HepG2 (cell line): ENCODE measurements around the gene PTK7. TPM values are rescaled to one million over a fixed set of nuclear protein-coding genes. Genes with fewer than 3 reads are reported as not detected.

ENCODE experiments used
- ATAC-seq: fragments of 200-7000 bp; cut with Tn5 transposase; 3 replicates; pipeline ENCODE4 v1.9.1; 2020; ENCODE audit warnings: mild to moderate bottlenecking, moderate library complexity
- BruUV-seq: library from RNA; stranded (reverse); fragments of 400-500 nt; replicated peaks from 2 replicates; lab custom pipeline; 2021; lab: Mats Ljungman, UMichigan
- CTCF ChIA-PET: fragments of 300-600 bp; formaldehyde crosslinking; extraction: SDS; loops from one replicate; lab custom pipeline; 2021; ENCODE audit warnings: low total read pairs, inconsistent platforms, low intra/inter-chr PET ratio; lab: Yijun Ruan, JAX
- POLR2A ChIA-PET: fragments of 350-600 bp; sonication (Branson Sonifier 250); formaldehyde crosslinking; loops from one replicate; lab custom pipeline; 2020; ENCODE audit warnings: antibody characterized with exemption, inconsistent platforms; lab: Yijun Ruan, JAX
- DNase-seq: peaks from one replicate; pipeline ENCODE4 v3.0.0-alpha.2; 2015; ENCODE audit warnings: low spot score
- FAIRE-seq: peaks from 3 replicates; lab custom pipeline; 2011; peaks lifted over from hg19 to GRCh38; lab: Jason Lieb, UNC
- H2AFZ ChIP-seq: one replicate; pipeline ENCODE4 v1.6.1; 2011; ENCODE audit warnings: low read length, inconsistent platforms
- H3K27ac ChIP-seq: fragments of 300-600 bp; 3 replicates; pipeline ENCODE4 v1.8.0; 2011; ENCODE audit warnings: mixed run types, mild to moderate bottlenecking, mixed read lengths, low read length, inconsistent platforms; ENCODE audit not compliant: insufficient read depth; ENCODE audit errors: extremely low read length
- H3K27me3 ChIP-seq, 2 experiments: fragments of 200-600 bp in 1 of 2; 2 replicates in 1 of 2; 3 replicates in 1 of 2; pipeline versions ENCODE4 v1.6.0 to v1.8.0; 2011; ENCODE audit warnings: low read length in 2 of 2, mild to moderate bottlenecking in 2 of 2, moderate library complexity in 2 of 2, inconsistent platforms in 1 of 2; ENCODE audit not compliant: insufficient read depth in 2 of 2, control insufficient read depth in 1 of 2
- H3K36me3 ChIP-seq, 2 experiments: fragments of 200-600 bp in 1 of 2; replicated peaks in 1 of 2; 2 replicates in 1 of 2; 3 replicates in 1 of 2; pipeline versions ENCODE4 v1.5.1 to v1.8.0; 2011; ENCODE audit warnings: low read length in 2 of 2, inconsistent platforms in 1 of 2; ENCODE audit not compliant: insufficient read depth in 2 of 2, control insufficient read depth in 1 of 2
- H3K4me1 ChIP-seq: 2 replicates; pipeline ENCODE4 v1.5.1; 2012; ENCODE audit warnings: low read length, inconsistent platforms; ENCODE audit not compliant: insufficient read depth
- H3K4me2 ChIP-seq: 2 replicates; pipeline ENCODE4 v1.6.0; 2011; ENCODE audit warnings: low read depth, low read length, inconsistent platforms
- H3K4me3 ChIP-seq, 3 experiments: fragments of 200-600 bp in 1 of 3; sonication (generic), shearing (Covaris generic) in 1 of 3; replicated peaks in 1 of 3; 2 replicates each; pipeline ENCODE4 v1.5.1; 2011 to 2016; ENCODE audit warnings: low read length in 3 of 3, inconsistent platforms in 2 of 3, low read depth in 2 of 3, mild to moderate bottlenecking in 2 of 3, control low read depth in 1 of 3, mixed read lengths in 1 of 3; ENCODE audit not compliant: insufficient read depth in 1 of 3
- H3K79me2 ChIP-seq: one replicate; pipeline ENCODE4 v1.6.1; 2011; ENCODE audit warnings: low read length, inconsistent platforms; ENCODE audit not compliant: insufficient read depth
- H3K9ac ChIP-seq: 2 replicates; pipeline ENCODE4 v1.6.0; 2011; ENCODE audit warnings: mild to moderate bottlenecking, low read depth, low read length, inconsistent platforms; ENCODE audit not compliant: insufficient read depth
- H3K9me3 ChIP-seq: 2 replicates; pipeline ENCODE4 v1.5.1; 2012; ENCODE audit warnings: mild to moderate bottlenecking, low read length
- H4K20me1 ChIP-seq: 2 replicates; pipeline ENCODE4 v1.6.0; 2011; ENCODE audit warnings: inconsistent platforms, mild to moderate bottlenecking, low read length, moderate library complexity; ENCODE audit not compliant: insufficient read depth
- AGO2 ChIP-seq: fragments of 200-400 bp; formaldehyde crosslinking; optimal IDR thresholded peaks from 2 replicates; pipeline ENCODE3; 2017; ENCODE audit warnings: mild to moderate bottlenecking, low read depth, low read length, moderate library complexity
- ZBTB33 ChIP-seq: sonication (generic); formaldehyde crosslinking; IDR thresholded peaks from 2 replicates; pipeline ENCODE4 v1.4.0; 2020; ENCODE audit warnings: missing genetic modification reagents
- ZNF280B ChIP-seq: sonication (generic); formaldehyde crosslinking; IDR thresholded peaks from 2 replicates; pipeline ENCODE4 v1.5.0; 2020; ENCODE audit warnings: missing genetic modification reagents, mild to moderate bottlenecking, borderline replicate concordance
- ZNF629 ChIP-seq: sonication (generic); formaldehyde crosslinking; conservative IDR thresholded peaks from 2 replicates; pipeline ENCODE4 v1.5.0; 2020; ENCODE audit warnings: missing genetic modification reagents
- WGBS: methylation state at CpG from one replicate; pipeline ENCODE4 v1.1.6; 2017; ENCODE audit warnings: low lambda C conversion rate; 5-methylcytosine and 5-hydroxymethylcytosine counted together
- in situ Hi-C: cut with HindIII; loops from 2 replicates; pipeline ENCODE4 v1.10.0; 2017; ENCODE audit warnings: low pct_unique_long_range_greater_than_20kb; ENCODE audit not compliant: extremely low pct_ligation_motif_present
- intact Hi-C: fragments of 100-400 bp; cut with micrococcal nuclease; formaldehyde crosslinking; loops from one replicate; pipeline ENCODE4 v1.10.0; 2022; ENCODE audit not compliant: unreplicated experiment
- polyA plus RNA-seq, 8 experiments: library from polyadenylated mRNA; depleted of rRNA in 3 of 8; stranded (reverse) in 7 of 8; unstranded in 1 of 8; fragments of >200 nt; fragmentation: Illumina TruSeq in 4 of 8; extraction: Trizol in 4 of 8; gene quantifications; 2 replicates each; pipeline versions ENCODE4 v1.2.1 to v1.2.3, GENCODE V29; 2011 to 2016; ENCODE audit warnings: low read depth in 4 of 8, missing spikeins in 1 of 8, mixed read lengths in 1 of 8; ENCODE audit not compliant: insufficient read depth in 1 of 8
- total RNA-seq, 5 experiments: library from RNA; depleted of rRNA; stranded (reverse); fragments of >200 nt; fragmentation: Illumina TruSeq; extraction: Trizol; gene quantifications; 2 replicates each; pipeline ENCODE4 v1.2.3, GENCODE V29; 2016; ENCODE audit warnings: low read depth in 1 of 5

Gene PTK7
- total and polyA plus RNA-seq, 2 of the 13 experiments (the other 11 are each of a cell fraction or from before 2014, with no cell fraction given) = 98.5 to 99.8 TPM

- ChIA-PET POLR2A (interaction anchor here (0.9 to 2.2 kb wide), 3 partner anchors 8 to 15 kb away, joined by 4 to 5 read pairs (median 4); partner anchors contain the start of genes CUL7, KLC4 and MRPL2), CTCF (no interaction called here)
- H3K9ac ChIP-seq = no peak overlapping the region
- FAIRE-seq (no peak), DNase-seq (no peak), ATAC-seq (no peak; the same call in 2 of the 3 replicates)
- no peak overlapping the region for H3K27ac ChIP-seq
- intact Hi-C loops = no loop called here
- no peaks in the 10 kb centered on the region for H3K27me3 ChIP-seq
- in situ Hi-C loops = no loop called here
- BruUV-seq = no TSS peak
- H3K79me2 ChIP-seq = peaks cover 3% of the 10 kb centered on the region
- H2AFZ ChIP-seq = no peak overlapping the region
- no peaks in the 10 kb centered on the region for H4K20me1 ChIP-seq
- H3K36me3 ChIP-seq = peaks cover 50 to 80% of the 10 kb centered on the region in 2 experiments
- H3K4me1 ChIP-seq = peaks cover 2% of the 10 kb centered on the region
- no peak overlapping the region for H3K4me2 ChIP-seq
- WGBS = 97% methylated on average over 11 of the region's 11 CpGs
- no peak overlapping the region for H3K4me3 ChIP-seq
- no peaks in the 10 kb centered on the region for H3K9me3 ChIP-seq
- TF ChIP-seq ZNF629 (CRISPR knock-in tag) = no peak
- 0 out of 2 replicates have a peak, but pooled peaks have one; percentile 20 for TF ChIP-seq ZNF280B (CRISPR knock-in tag)
- TF ChIP-seq ZBTB33 (CRISPR knock-in tag) = peak; percentile 91
- peak; percentile 49 for TF ChIP-seq AGO2
Measured at GRCh38 chr6:43045371-43045930, 30.7 kb upstream of the PTK7 start.
